Hematopoietic multipotent progenitor cell treated with erythropoietin and hydrocortisone succinate and interleukin-3 and kit ligand, for 15 days (in vitro differentiated cells): Measurements from ENCODE around the gene CDK5.
"Not testable (repeated sequence)": the region's sequence is repeated elsewhere in the genome, so short reads cannot be mapped to it uniquely, and the experiment has no call there.

Experiments used
- DNase-seq: peaks from one replicate; pipeline ENCODE4 v3.0.0-alpha.2; 2015; ENCODE audit warnings: low spot score

Gene CDK5

GRCh38 chr7:151033864-151034249, 23.8 kb downstream of the CDK5 start:
- DNase-seq: no peak

DNA sequence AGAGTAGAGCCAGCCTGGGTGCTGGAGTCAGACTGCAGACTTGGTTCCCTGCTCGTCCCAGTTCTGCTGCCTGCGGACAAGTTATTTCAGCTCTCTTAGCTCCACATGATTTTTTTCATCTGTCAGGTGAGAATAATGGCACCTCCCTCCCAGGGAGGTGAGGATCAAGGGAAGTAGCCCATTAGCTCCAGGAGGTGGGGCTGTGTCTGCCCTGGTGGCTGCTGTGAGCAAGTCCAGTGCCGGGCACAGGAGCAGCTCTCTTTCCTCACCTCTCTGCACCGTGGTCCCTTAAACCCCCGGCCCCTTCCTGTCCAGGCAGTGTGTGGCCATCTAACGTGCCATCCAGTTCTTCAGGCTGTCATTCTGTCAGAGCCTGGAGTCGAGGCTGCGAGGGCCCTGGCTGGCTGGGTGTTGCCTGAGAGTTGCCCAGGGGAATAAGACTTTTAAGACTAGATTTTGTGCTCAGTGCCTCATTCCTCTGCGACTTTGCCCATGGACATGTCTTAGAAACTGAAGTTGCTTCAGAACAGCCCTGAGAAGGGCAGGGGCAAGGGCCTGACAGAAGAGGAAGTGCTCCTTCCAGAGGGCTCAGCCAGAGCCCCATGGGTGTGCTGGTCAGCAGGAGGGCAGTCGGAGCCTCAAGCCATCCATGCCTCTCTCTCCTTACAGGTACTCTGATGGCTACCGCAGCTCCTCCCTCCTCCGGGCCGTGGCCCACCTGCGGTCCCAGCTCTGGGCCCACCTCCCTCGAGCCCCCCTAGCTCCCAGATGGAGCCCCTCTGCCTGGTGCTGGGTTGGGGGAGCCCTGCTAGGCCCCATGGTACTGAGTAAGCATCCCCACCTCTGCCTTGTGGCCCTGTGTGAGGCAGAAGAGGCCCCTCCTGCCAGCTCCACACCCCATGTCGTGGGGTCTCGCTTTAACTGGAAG, 24.5 kb downstream of the CDK5 start:
- no peak for DNase-seq

GRCh38 chr7:151031011-151031410, 26.7 kb downstream of the CDK5 start:
- DNase-seq: no peak

- DNase-seq: no peak
Measured at GRCh38 chr7:151028948-151029501, 28.7 kb downstream of the CDK5 start.

DNA sequence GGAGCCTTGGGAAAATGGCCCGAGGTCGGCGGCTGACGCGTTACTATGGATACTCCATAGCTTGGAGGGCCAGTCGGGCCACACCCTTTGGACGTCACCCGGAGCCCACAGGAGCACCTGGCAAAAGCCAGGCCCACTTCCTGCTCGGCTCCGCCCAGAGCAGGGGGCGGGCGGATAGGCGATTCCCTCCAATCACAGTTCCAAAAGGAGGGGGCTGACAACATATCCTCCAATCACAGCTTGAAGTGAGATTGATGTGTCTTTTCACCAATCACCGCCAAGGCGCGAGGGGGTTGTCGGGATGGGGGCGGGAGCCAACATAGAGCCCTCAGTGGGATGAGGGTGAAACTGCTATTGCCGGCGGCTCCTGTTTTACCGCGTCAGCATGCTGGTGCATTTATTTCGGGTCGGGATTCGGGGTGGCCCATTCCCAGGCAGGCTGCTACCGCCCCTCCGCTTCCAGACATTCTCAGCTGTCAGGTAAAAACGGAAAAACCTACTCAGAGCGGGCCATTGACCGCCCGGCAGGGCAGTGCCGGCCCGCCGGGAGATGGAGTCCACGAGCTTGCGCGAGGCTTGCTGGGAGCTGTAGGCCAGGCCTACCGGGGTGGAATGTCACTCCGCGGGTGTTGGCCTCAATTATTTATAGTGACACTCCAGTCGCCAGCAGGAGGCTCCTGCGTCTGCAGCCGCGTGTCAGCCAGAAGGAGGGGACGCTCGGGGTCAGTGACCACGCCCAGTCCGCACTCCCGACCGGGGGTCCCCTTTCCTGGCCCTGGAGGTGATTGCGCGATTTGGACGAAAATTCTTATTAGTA, 29.4 kb downstream of the CDK5 start, which contains the start of gene ABCB8:
TSS of gene ABCB8 (plus strand) at position 320 of the 817 bp plus-strand sequence. CDS start at position 386, 66 bp downstream.
- peak; percentile 99 for DNase-seq

DNA sequence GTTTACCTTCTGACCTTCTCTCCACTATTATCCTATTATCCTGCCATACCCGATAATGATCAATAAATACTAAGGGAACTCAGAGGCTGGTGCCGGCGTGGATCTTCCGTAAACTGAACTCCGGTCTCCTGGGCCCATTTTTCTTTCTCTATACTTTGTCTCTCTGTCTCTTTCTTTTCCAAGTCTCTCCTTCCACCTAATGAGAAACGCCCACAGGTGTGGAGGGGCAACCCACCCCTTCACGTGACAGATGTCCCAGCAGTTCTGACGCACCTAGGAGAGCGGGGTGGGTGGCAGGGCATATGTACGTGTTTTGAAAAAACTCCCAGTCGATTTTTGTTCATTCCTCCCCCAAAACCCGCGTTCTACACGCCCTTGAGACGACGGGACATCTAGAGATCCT, 30.0 kb downstream of the CDK5 start:
- DNase-seq: not testable (repeated sequence)

- peak; percentile 61 for DNase-seq
Measured at GRCh38 chr7:151026771-151027727, 30.6 kb downstream of the CDK5 start.

DNA sequence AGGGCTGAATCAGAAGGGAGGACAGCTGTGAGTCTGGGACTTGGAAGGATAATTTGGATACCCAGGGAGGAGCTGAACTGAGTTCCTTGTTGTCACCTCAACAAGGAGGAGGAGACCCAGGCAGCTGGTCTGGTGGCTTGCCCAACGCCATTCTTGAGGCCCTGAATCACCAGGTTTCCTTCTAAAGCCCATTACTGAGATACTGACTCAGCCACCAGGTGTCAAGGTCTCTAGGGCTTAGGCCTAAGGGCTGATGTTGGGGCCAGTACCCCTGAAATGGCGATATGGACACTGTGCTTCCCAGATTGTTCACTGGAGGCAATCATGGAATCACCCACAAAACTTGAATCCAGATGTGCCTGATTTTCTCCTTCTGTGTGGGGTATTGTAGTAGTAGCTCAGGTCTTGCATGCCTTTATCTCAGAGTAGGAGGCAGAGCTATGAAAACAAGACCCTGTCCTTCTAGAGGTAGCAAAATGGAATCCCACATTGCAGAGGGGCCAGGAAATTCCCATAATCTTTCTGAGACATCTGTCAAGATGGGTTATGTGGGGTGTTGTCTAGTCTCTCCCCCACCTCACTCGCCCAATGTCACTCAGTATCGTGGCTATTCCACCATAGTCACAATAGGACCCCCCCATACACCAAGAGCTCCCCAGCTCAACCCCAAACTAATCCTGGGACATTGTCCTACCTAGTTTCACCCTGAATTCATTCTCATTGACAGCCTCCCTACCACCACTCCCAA, 31.6 kb downstream of the CDK5 start:
- DNase-seq: no peak

DNA sequence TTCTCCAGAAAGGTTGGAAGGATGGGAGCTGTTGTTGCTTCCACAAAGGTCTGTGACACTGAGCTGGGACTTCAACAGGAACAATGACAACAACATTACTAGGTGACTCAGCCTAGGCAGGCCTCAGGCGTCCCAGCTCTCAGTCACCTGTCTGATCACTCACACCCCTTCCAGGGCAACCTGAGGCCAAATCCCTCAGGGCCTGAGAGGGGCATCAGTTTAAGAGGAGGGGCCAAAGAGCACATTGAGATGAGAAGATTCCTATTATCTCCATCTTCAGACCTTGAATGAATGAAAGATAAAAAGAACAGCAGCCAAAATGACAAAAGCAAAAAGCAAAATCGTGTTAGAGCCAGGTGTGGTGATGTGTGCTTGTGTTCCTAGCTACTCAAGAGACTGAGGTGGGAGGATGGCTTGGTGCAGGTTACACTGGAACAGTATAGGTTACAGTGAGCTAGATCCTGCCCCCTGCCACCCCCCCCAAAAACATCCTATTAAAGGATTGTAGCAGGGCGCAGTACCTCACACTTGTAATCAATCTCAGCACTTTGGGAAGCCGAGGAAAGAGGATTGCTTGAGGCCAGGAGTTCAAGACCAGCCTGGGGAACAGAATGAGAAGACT, 33.2 kb downstream of the CDK5 start, which contains the start of gene ATG9B:
TSS of gene ATG9B (minus strand) at position 60 of the 622 bp plus-strand sequence. CDS start 71 bp downstream, outside the sequence.
- DNase-seq: no peak

- no peak for DNase-seq
Measured at GRCh38 chr7:151023232-151023631, 34.5 kb downstream of the CDK5 start.

- no peak for DNase-seq
Measured at GRCh38 chr7:151020231-151020630, 37.5 kb downstream of the CDK5 start.

- DNase-seq: no peak
Measured at GRCh38 chr7:151019130-151019447, 38.6 kb downstream of the CDK5 start.

GRCh38 chr7:151018421-151019129, 39.1 kb downstream of the CDK5 start:
- DNase-seq: no peak

DNA sequence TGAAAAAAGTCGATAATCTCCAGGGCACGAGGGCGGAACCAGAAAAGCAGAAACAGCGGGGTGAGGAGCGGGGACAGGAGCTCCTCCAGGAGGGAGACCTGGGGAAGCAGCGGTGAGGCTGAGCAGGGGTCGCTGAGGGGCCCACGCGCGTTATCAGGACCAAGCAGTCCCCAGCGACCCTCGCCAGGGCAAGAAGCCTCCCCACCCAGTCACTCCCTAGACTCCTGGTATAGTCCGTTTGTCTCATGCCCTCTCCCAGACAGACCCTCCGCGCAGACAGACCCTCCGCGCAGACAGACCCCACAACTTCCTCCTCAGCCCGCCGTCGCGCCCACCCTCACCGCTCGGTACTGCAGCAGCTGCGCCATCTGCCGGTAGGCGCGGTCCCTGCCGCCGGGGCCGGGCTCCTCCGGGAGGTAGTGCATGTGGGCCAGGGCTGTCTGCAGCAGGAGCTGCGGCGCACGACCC, 39.7 kb downstream of the CDK5 start:
- peak; percentile 57 for DNase-seq

DNA sequence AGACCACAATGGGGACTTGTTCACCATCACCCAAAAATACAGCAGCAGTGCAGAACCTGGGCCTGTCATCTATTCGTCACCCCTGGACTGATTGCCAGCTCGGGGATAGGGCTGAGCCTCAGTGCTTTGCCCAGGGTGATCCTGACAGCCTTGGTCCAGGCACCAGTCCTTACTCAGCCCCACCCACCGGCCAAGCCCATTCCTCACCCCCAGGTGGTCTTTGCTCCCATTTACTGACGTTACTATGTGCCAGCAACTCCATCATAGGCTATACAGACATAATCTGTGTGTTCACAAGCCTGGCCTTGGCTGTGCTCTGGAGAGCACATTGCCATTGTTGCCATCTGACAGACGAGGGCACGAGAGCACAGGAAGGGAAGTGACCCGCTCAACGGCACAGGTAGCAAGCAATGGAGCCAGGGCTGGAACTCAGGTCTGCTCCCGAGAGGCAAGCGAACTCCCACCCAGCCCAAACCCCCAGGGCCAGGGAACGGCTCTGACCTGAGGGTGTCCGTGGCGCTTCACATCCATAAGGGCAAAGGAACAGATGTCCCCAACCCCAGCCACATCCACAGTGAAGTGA, 40.2 kb downstream of the CDK5 start:
- no peak for DNase-seq

- DNase-seq: no peak
Measured at GRCh38 chr7:151016942-151017341, 40.8 kb downstream of the CDK5 start.

GRCh38 chr7:151016505-151016904, 41.2 kb downstream of the CDK5 start:
- DNase-seq: no peak

- DNase-seq: no peak
Measured at GRCh38 chr7:151015967-151016366, 41.7 kb downstream of the CDK5 start.

DNA sequence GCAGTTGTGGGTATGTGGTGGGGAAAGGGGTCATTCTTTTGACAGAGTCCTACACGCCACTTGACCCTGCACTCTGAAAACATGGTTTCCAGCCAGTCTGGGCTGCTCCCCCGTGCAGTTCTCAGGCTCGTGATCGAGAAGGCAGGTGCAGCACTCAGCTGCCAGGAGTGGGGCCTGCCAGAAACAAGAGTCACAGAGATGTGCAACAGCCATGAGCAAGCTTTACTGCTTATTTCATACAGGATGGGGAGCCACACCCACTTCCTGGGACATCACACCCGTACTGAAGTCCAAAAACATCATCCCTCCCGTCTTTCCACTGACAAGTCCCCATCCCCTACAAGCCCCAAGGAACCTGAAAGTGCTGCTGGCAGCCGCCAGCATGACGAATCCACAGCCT, 42.7 kb downstream of the CDK5 start:
- DNase-seq: no peak
